ENCODE results near the gene ZNF708.

ZNF708 gene

DNA sequence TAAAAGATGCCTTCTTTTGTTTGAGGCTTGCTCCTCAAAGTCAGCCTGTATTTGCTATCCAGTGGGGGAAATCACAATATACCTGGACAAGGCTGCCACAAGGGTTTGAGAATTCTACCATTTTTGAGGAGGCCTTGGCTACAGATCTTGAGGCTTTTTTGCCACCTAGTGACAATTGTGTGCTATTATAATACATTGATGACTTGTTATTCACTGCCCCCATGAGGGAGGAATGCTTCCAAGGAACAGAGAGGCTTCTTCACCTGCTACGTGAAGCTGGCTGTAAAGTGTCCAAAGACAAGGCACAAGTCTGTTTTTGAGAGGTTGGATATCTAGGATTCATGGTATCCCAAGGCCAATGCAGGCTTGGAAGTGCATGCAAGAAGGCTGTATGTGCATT, 72.5 kb downstream of the ZNF708 start:
- peak; percentile 12 for DNase-seq (ENCODE audit: low read depth)
- TF ChIP-seq, protein P1, sequence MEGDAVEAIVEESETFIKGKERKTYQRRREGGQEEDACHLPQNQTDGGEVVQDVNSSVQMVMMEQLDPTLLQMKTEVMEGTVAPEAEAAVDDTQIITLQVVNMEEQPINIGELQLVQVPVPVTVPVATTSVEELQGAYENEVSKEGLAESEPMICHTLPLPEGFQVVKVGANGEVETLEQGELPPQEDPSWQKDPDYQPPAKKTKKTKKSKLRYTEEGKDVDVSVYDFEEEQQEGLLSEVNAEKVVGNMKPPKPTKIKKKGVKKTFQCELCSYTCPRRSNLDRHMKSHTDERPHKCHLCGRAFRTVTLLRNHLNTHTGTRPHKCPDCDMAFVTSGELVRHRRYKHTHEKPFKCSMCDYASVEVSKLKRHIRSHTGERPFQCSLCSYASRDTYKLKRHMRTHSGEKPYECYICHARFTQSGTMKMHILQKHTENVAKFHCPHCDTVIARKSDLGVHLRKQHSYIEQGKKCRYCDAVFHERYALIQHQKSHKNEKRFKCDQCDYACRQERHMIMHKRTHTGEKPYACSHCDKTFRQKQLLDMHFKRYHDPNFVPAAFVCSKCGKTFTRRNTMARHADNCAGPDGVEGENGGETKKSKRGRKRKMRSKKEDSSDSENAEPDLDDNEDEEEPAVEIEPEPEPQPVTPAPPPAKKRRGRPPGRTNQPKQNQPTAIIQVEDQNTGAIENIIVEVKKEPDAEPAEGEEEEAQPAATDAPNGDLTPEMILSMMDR (conservative IDR thresholded peaks at IDR 0.05; ENCODE audit: control insufficient read depth, insufficient read depth, low read depth, low read length): peak; percentile 8
- H3K4me3 ChIP-seq (ENCODE audit: control insufficient read depth, low read depth, low read length): no peak overlapping the region
